H1 (cell line): ENCODE measurements around the gene GANC. TPM values are rescaled to one million over a fixed set of nuclear protein-coding genes. Genes with fewer than 3 reads are reported as not detected.

Source experiments
- CTCF ChIA-PET: fragments of 300-600 bp; sonication (Branson Sonifier 250); formaldehyde crosslinking; loops from one replicate; lab custom pipeline; 2021; ENCODE audit not compliant: partially characterized antibody; lab: Charles Lee
- POLR2A ChIA-PET: fragments of 300-600 bp; sonication (Branson Sonifier 250); formaldehyde crosslinking; loops from one replicate; lab custom pipeline; 2021; ENCODE audit warnings: inconsistent platforms; ENCODE audit not compliant: partially characterized antibody; lab: Charles Lee
- DNase-seq, 2 experiments: peaks; one replicate each; pipeline versions ENCODE4 v3.0.0 to v3.0.0-alpha.2; 2010 to 2022; ENCODE audit warnings: low spot score in 2 of 2, low read depth in 1 of 2, mixed read lengths in 1 of 2
- FAIRE-seq: peaks from 2 replicates; lab custom pipeline; 2011; peaks lifted over from hg19 to GRCh38; lab: Jason Lieb, UNC
- H2AFZ ChIP-seq: 2 replicates; pipeline ENCODE4 v1.8.1; 2012; ENCODE audit warnings: low read length, inconsistent platforms
- H2AK5ac ChIP-seq: 2 replicates; pipeline ENCODE4 v1.6.1; 2013; ENCODE audit warnings: low read depth, low read length
- H2BK120ac ChIP-seq: replicated peaks from 2 replicates; pipeline ENCODE3; 2013; ENCODE audit warnings: low read depth, low read length, inconsistent platforms
- H2BK12ac ChIP-seq: 2 replicates; pipeline ENCODE4 v1.6.1; 2013; ENCODE audit warnings: low read depth, low read length
- H2BK15ac ChIP-seq: 2 replicates; pipeline ENCODE4 v1.6.1; 2013; ENCODE audit warnings: low read length
- H2BK20ac ChIP-seq: 2 replicates; pipeline ENCODE4 v1.6.1; 2013; ENCODE audit warnings: low read length
- H2BK5ac ChIP-seq: 2 replicates; pipeline ENCODE4 v1.6.1; 2013; ENCODE audit warnings: low read depth, low read length
- H3K14ac ChIP-seq: 2 replicates; pipeline ENCODE4 v1.6.1; 2013; ENCODE audit warnings: inconsistent platforms; ENCODE audit not compliant: insufficient read length
- H3K18ac ChIP-seq: 2 replicates; pipeline ENCODE4 v1.6.1; 2013; ENCODE audit warnings: low read length; ENCODE audit errors: extremely low read depth
- H3K23ac ChIP-seq: 2 replicates; pipeline ENCODE4 v1.6.1; 2013; ENCODE audit warnings: inconsistent platforms; ENCODE audit not compliant: insufficient read length
- H3K23me2 ChIP-seq: 2 replicates; pipeline ENCODE4 v1.6.1; 2013; ENCODE audit warnings: low read depth, low read length
- H3K27ac ChIP-seq: 2 replicates; pipeline ENCODE4 v1.6.1; 2011; ENCODE audit warnings: low read depth, low read length, inconsistent platforms
- H3K27me3 ChIP-seq, 4 experiments: replicated peaks in 1 of 4; 1 replicate in 1 of 4; 2 replicates in 3 of 4; pipeline versions ENCODE4 v1.6.1 to v1.8.1; 2011 to 2013; ENCODE audit warnings: low read length in 3 of 4, mild to moderate bottlenecking in 3 of 4, inconsistent platforms in 2 of 4, mixed read lengths in 2 of 4, moderate library complexity in 1 of 4; ENCODE audit not compliant: control insufficient read depth in 3 of 4, insufficient read depth in 3 of 4; ENCODE audit errors: extremely low read depth in 1 of 4
- H3K36me3 ChIP-seq, 4 experiments: 2 replicates each; pipeline versions ENCODE4 v1.6.1 to v1.8.1; 2011 to 2013; ENCODE audit warnings: mild to moderate bottlenecking in 4 of 4, low read length in 3 of 4, moderate library complexity in 2 of 4, control low read depth in 1 of 4, inconsistent platforms in 1 of 4; ENCODE audit not compliant: insufficient read depth in 4 of 4, control insufficient read depth in 2 of 4
- H3K4ac ChIP-seq: replicated peaks from 2 replicates; pipeline ENCODE3; 2013; ENCODE audit warnings: low read length, low read depth, mixed read lengths, inconsistent platforms; ENCODE audit not compliant: insufficient read length
- H3K4me1 ChIP-seq, 4 experiments: replicated peaks in 1 of 4; 1 replicate in 1 of 4; 2 replicates in 3 of 4; pipeline versions ENCODE4 v1.6.1 to v1.8.1; 2011 to 2013; ENCODE audit warnings: low read length in 3 of 4, inconsistent platforms in 2 of 4, mixed read lengths in 1 of 4; ENCODE audit not compliant: insufficient read depth in 4 of 4, control insufficient read depth in 3 of 4
- H3K4me2 ChIP-seq, 2 experiments: 2 replicates each; pipeline versions ENCODE4 v1.6.1 to v1.8.1; 2011 to 2013; ENCODE audit warnings: low read depth in 2 of 2, low read length in 2 of 2, control low read depth in 1 of 2, inconsistent platforms in 1 of 2, mild to moderate bottlenecking in 1 of 2; ENCODE audit not compliant: insufficient read depth in 1 of 2
- H3K4me3 ChIP-seq, 4 experiments: fragments of 200-600, 300-600 bp in 1 of 4; sonication (generic), shearing (Covaris generic), sonication (Bioruptor Twin) in 1 of 4; 2 replicates each; pipeline versions ENCODE4 v1.5.1 to v1.8.1; 2011 to 2016; ENCODE audit warnings: low read length in 4 of 4, low read depth in 3 of 4, control low read depth in 2 of 4, inconsistent platforms in 2 of 4, mild to moderate bottlenecking in 2 of 4, mixed read lengths in 1 of 4, moderate library complexity in 1 of 4; ENCODE audit not compliant: insufficient read depth in 2 of 4; ENCODE audit errors: extremely low read depth in 1 of 4
- H3K56ac ChIP-seq: replicated peaks from 2 replicates; pipeline ENCODE3; 2013; ENCODE audit warnings: low read depth, mild to moderate bottlenecking, mixed read lengths, low read length, inconsistent platforms; ENCODE audit not compliant: insufficient read length
- H3K79me1 ChIP-seq: 2 replicates; pipeline ENCODE4 v1.6.1; 2013; ENCODE audit warnings: low read depth, low read length, control low read depth
- H3K79me2 ChIP-seq, 2 experiments: 2 replicates each; pipeline versions ENCODE4 v1.6.1 to v1.8.1; 2012 to 2013; ENCODE audit warnings: low read length in 2 of 2, mild to moderate bottlenecking in 2 of 2, inconsistent platforms in 1 of 2; ENCODE audit not compliant: insufficient read depth in 2 of 2, control insufficient read depth in 1 of 2
- H3K9ac ChIP-seq, 4 experiments: replicated peaks in 1 of 4; 1 replicate in 1 of 4; 2 replicates in 3 of 4; pipeline versions ENCODE4 v1.6.1 to v1.8.1; 2011 to 2013; ENCODE audit warnings: low read depth in 3 of 4, low read length in 3 of 4, control low read depth in 2 of 4, mild to moderate bottlenecking in 2 of 4, moderate library complexity in 2 of 4, inconsistent platforms in 1 of 4; ENCODE audit errors: extremely low read depth in 1 of 4
- H3K9me3 ChIP-seq, 2 experiments: 2 replicates each; pipeline versions ENCODE4 v1.6.1 to v1.8.1; 2012 to 2013; ENCODE audit warnings: mild to moderate bottlenecking in 2 of 2, moderate library complexity in 2 of 2, control low read depth in 1 of 2, inconsistent platforms in 1 of 2, low read depth in 1 of 2, low read length in 1 of 2, mixed read lengths in 1 of 2; ENCODE audit not compliant: insufficient read depth in 2 of 2
- H4K20me1 ChIP-seq, 2 experiments: replicated peaks in 1 of 2; 2 replicates each; pipeline versions ENCODE3 to v1.8.1; 2011 to 2013; ENCODE audit warnings: inconsistent platforms in 2 of 2, low read length in 2 of 2, mild to moderate bottlenecking in 1 of 2; ENCODE audit not compliant: insufficient read depth in 2 of 2, control insufficient read depth in 1 of 2
- H4K5ac ChIP-seq: 2 replicates; pipeline ENCODE4 v1.6.1; 2013; ENCODE audit warnings: low read length, low read depth, mixed read lengths, inconsistent platforms; ENCODE audit not compliant: insufficient read length
- H4K8ac ChIP-seq: 2 replicates; pipeline ENCODE4 v1.8.0; 2013; ENCODE audit warnings: mild to moderate bottlenecking, moderate library complexity, low read length, inconsistent platforms; ENCODE audit not compliant: insufficient read depth; ENCODE audit errors: extremely low read depth
- H4K91ac ChIP-seq: replicated peaks from 2 replicates; pipeline ENCODE3; 2013; ENCODE audit warnings: low read length, mixed read lengths, inconsistent platforms; ENCODE audit not compliant: insufficient read length
- CBX8 ChIP-seq: fragments of 300-800, 300-1000 bp; sonication (generic); IDR thresholded peaks from 2 replicates; pipeline ENCODE4 v1.7.1; 2016; ENCODE audit warnings: low read depth, low read length, borderline replicate concordance
- EP300 ChIP-seq, 2 experiments: IDR thresholded peaks; 1 replicate in 1 of 2; 2 replicates in 1 of 2; pipeline ENCODE4 v1.6.1; 2011 to 2012; ENCODE audit warnings: low read depth in 2 of 2, low read length in 2 of 2, mild to moderate bottlenecking in 2 of 2, borderline replicate concordance in 1 of 2, inconsistent platforms in 1 of 2, moderate library complexity in 1 of 2
- EZH2 ChIP-seq: fragments of 200-600 bp; sonication (generic); IDR thresholded peaks from 2 replicates; pipeline ENCODE4 v1.7.1; 2012; ENCODE audit warnings: low read depth, mild to moderate bottlenecking, moderate library complexity, low read length, inconsistent platforms; ENCODE audit not compliant: severe bottlenecking
- MAFK ChIP-seq: IDR thresholded peaks from 2 replicates; pipeline ENCODE4 v1.6.1; 2012; ENCODE audit warnings: low read depth, mild to moderate bottlenecking, improper control_type of control experiment, low read length
- PHF8 ChIP-seq: fragments of 200-600 bp; sonication (generic); conservative IDR thresholded peaks from 2 replicates; pipeline ENCODE4 v1.7.1; 2012; ENCODE audit warnings: low read depth, mild to moderate bottlenecking, inconsistent platforms, low read length, moderate library complexity
- POLR2AphosphoS5 ChIP-seq: IDR thresholded peaks from 2 replicates; pipeline ENCODE4 v1.6.1; 2011; ENCODE audit warnings: low read depth, low read length
- RBBP5 ChIP-seq: IDR thresholded peaks from 2 replicates; pipeline ENCODE4 v1.7.1; 2012; ENCODE audit warnings: low read depth, mild to moderate bottlenecking, inconsistent platforms, low read length, moderate library complexity, borderline replicate concordance
- RXRA ChIP-seq: IDR thresholded peaks from 2 replicates; pipeline ENCODE4 v1.6.1; 2011; ENCODE audit warnings: low read depth, mild to moderate bottlenecking, low read length, moderate library complexity; ENCODE audit not compliant: insufficient read depth
- SRF ChIP-seq: IDR thresholded peaks from 2 replicates; pipeline ENCODE4 v1.6.1; 2011; ENCODE audit warnings: mild to moderate bottlenecking, low read depth, low read length, moderate library complexity
- TCF12 ChIP-seq: IDR thresholded peaks from 2 replicates; pipeline ENCODE4 v1.6.1; 2011; ENCODE audit warnings: low read depth, mild to moderate bottlenecking, low read length
- TEAD4 ChIP-seq: IDR thresholded peaks from 2 replicates; pipeline ENCODE4 v1.6.1; 2012; ENCODE audit warnings: low read depth, low read length, inconsistent platforms, mixed read lengths
- WGBS, 2 experiments: shearing (Covaris generic) in 1 of 2; methylation state at CpG; one replicate each; pipeline versions ENCODE4 v1.1.6 to v1.1.7; 2013 to 2015; ENCODE audit warnings: low lambda C conversion rate in 2 of 2, mixed read lengths in 2 of 2, inconsistent platforms in 1 of 2, low coverage in 1 of 2, missing lambda C conversion rate in 1 of 2; ENCODE audit not compliant: insufficient replicate concordance in 2 of 2, insufficient coverage in 1 of 2, insufficient read length in 1 of 2; ENCODE audit errors: extremely low coverage in 1 of 2, missing lambda C conversion rate in 1 of 2; 5-methylcytosine and 5-hydroxymethylcytosine counted together
- polyA plus RNA-seq, 7 experiments: library from polyadenylated mRNA; depleted of rRNA in 3 of 7; stranded (reverse) in 5 of 7; unstranded in 2 of 7; fragments of >200 nt in 5 of 7; fragments of 200-250 nt in 2 of 7; gene quantifications; 1 replicate in 5 of 7; 2 replicates in 1 of 7; 4 replicates in 1 of 7; pipeline versions ENCODE4 v1.2.1 to v1.2.3, GENCODE V29; 2011 to 2013; ENCODE audit warnings: missing spikeins in 2 of 7, mixed read lengths in 2 of 7
- total RNA-seq: library from RNA; stranded (reverse); fragmentation: NEBNext Ultra II Directional; extraction: Animal tissue kit (Norgen Biotek cat#: 25700); gene quantifications from 2 replicates; pipeline ENCODE4 v1.2.1, GENCODE V29; 2021

The GANC gene
- total and polyA plus RNA-seq, 2 of the 8 experiments (the other 6 are each of a cell fraction or from before 2014, with no cell fraction given) = 6.8 to 14.4 TPM

DNA sequence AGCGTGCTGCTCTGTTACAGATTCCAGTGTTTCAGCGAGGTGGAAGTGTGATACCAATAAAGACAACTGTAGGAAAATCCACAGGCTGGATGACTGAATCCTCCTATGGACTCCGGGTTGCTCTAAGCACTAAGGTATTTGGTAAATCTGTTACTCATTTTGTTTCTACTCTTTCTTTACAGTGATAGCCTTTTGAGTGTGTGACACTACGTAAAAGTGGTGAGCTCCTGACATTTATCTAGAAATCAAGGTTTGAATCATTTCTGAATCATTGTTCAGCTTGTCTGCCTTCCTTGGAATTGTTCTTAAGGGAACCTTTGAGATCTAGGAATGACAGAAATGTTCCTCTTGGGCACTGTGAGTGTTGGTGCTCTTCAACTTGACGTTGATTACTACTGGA, 75.1 kb downstream of the GANC start:
- Histone ChIP-seq H3K23me2 (0 out of 2 replicates have a peak, but pooled peaks cover 2% of the 10 kb centered on the region), H3K27me3 (no peaks in the 10 kb centered on the region), H3K4me3 (no peak overlapping the region), H3K56ac (no peak overlapping the region), H4K20me1 (no peaks in the 10 kb centered on the region), H2BK15ac (no peak overlapping the region), H2BK12ac (no peak overlapping the region), H4K8ac (no peak overlapping the region), H2AFZ (no peak overlapping the region), H3K14ac (no peak overlapping the region), H3K9ac (no peak overlapping the region), H3K36me3 (0 out of 8 replicates have a peak, but pooled peaks cover 0 to 3% (median 0%) of the 10 kb centered on the region in 4 experiments), H2BK5ac (no peak overlapping the region), H3K18ac (no peak overlapping the region), H3K9me3 (no peaks in the 10 kb centered on the region), H3K4me1 (no peaks in the 10 kb centered on the region), H2BK20ac (no peak overlapping the region), H3K4ac (no peak overlapping the region), H2BK120ac (no peak overlapping the region), H3K27ac (no peak overlapping the region), H2AK5ac (no peak overlapping the region), H4K91ac (no peak overlapping the region), H3K23ac (no peak overlapping the region), H4K5ac (no peak overlapping the region), H3K79me2 (no peaks in the 10 kb centered on the region), H3K4me2 (no peak overlapping the region), H3K79me1 (no peaks in the 10 kb centered on the region)
- ChIA-PET POLR2A (interaction anchor here (0.5 kb wide), 1 partner anchor 9 kb away, joined by 3 read pairs; no protein-coding TSS in a partner anchor), CTCF (no interaction called here)
- 88% methylated on average over 5 of the region's 5 CpGs; no CpG with 5 or more reads in 1 of the 2 experiments for WGBS, 2 experiments
- TF ChIP-seq CBX8 (no peak), SRF (no peak), TEAD4 (no peak), POLR2AphosphoS5 (no peak), PHF8 (no peak), RXRA (no peak), EZH2 (no peak), TCF12 (no peak), EP300 (IDR thresholded peaks at IDR 0.05; ENCODE audit: borderline replicate concordance in 1 of 2, low read depth in 2 of 2, low read length in 2 of 2) (no peak), RBBP5 (no peak), MAFK (no peak)
- FAIRE-seq = no peak
- no peak for DNase-seq
